Subcutaneous adipose tissue (tissue), 4 donors: Measurements from ENCODE around the gene LGALS8. TPM values are rescaled to one million over a fixed set of nuclear protein-coding genes. Genes with fewer than 3 reads are reported as not detected.

Experiments used
- CTCF ChIP-seq: fragments of 450-650 bp; IDR thresholded peaks from one replicate; pipeline ENCODE4 v1.5.1; 2016; ENCODE audit warnings: low read depth, mild to moderate bottlenecking, control low read depth, antibody characterized with exemption, moderate library complexity
- total RNA-seq, 4 donors: library from RNA; depleted of rRNA; stranded (reverse); fragments of >200 nt; gene quantifications; one replicate each; pipeline ENCODE4 v1.1.0, GENCODE V29; 2016

LGALS8 gene
- total RNA-seq, 4 donors from 2014 or later = 98.5 to 123 (median 115) TPM

GRCh38 chr1:236534151-236534651, 10.4 kb downstream of the LGALS8 start:
- TF ChIP-seq CTCF = no peak

GRCh38 chr1:236535190-236535589, 11.4 kb downstream of the LGALS8 start:
- no peak for TF ChIP-seq CTCF

- TF ChIP-seq CTCF = no peak
Observed at GRCh38 chr1:236535662-236536161, 11.9 kb downstream of the LGALS8 start.

GRCh38 chr1:236536540-236536939, 12.8 kb downstream of the LGALS8 start:
- no peak for TF ChIP-seq CTCF

- no peak for TF ChIP-seq CTCF
Observed at GRCh38 chr1:236540813-236541465, 17.2 kb downstream of the LGALS8 start.

- no peak for TF ChIP-seq CTCF
Observed at GRCh38 chr1:236541710-236542109, 17.9 kb downstream of the LGALS8 start.

GRCh38 chr1:236543065-236543669, 19.4 kb downstream of the LGALS8 start:
- TF ChIP-seq CTCF = no peak
